Fibroblast of lung (primary cell): ENCODE results near the gene PIK3IP1.

Source experiments
- EZH2 ChIP-seq: IDR thresholded peaks from 2 replicates; pipeline ENCODE4 v1.5.1; 2012; ENCODE audit warnings: low read length, control low read depth, mild to moderate bottlenecking; ENCODE audit errors: missing control alignments
- TF ChIP-seq, protein P1 (sequence below), 2 donors: IDR thresholded peaks in 1 of 2; conservative IDR thresholded peaks in 1 of 2; 1 replicate in 1 of 2; 2 replicates in 1 of 2; pipeline ENCODE4 v1.5.1; 2011 to 2012; ENCODE audit warnings: low read length in 2 of 2, control low read depth in 1 of 2, inconsistent platforms in 1 of 2, low read depth in 1 of 2, mild to moderate bottlenecking in 1 of 2

GRCh38 chr22:31295360-31295759 is 3.1 kb upstream of the PIK3IP1 start:
- no peak for TF ChIP-seq EZH2
- TF ChIP-seq, protein P1, sequence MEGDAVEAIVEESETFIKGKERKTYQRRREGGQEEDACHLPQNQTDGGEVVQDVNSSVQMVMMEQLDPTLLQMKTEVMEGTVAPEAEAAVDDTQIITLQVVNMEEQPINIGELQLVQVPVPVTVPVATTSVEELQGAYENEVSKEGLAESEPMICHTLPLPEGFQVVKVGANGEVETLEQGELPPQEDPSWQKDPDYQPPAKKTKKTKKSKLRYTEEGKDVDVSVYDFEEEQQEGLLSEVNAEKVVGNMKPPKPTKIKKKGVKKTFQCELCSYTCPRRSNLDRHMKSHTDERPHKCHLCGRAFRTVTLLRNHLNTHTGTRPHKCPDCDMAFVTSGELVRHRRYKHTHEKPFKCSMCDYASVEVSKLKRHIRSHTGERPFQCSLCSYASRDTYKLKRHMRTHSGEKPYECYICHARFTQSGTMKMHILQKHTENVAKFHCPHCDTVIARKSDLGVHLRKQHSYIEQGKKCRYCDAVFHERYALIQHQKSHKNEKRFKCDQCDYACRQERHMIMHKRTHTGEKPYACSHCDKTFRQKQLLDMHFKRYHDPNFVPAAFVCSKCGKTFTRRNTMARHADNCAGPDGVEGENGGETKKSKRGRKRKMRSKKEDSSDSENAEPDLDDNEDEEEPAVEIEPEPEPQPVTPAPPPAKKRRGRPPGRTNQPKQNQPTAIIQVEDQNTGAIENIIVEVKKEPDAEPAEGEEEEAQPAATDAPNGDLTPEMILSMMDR (conservative IDR thresholded peaks at IDR 0.05 in 1 of 2, IDR thresholded peaks at IDR 0.05 in 1 of 2; ENCODE audit: low read depth in 1 of 2, low read length in 2 of 2) = no peak
